Measurements from ENCODE around the gene WDR83. TPM values are rescaled to one million over a fixed set of nuclear protein-coding genes. Genes with fewer than 3 reads are reported as not detected.

The WDR83 gene
- total and polyA plus RNA-seq, 2 of the 8 experiments (the other 6 are each of a cell fraction or from before 2014, with no cell fraction given) = 12.6 to 15.3 TPM

DNA sequence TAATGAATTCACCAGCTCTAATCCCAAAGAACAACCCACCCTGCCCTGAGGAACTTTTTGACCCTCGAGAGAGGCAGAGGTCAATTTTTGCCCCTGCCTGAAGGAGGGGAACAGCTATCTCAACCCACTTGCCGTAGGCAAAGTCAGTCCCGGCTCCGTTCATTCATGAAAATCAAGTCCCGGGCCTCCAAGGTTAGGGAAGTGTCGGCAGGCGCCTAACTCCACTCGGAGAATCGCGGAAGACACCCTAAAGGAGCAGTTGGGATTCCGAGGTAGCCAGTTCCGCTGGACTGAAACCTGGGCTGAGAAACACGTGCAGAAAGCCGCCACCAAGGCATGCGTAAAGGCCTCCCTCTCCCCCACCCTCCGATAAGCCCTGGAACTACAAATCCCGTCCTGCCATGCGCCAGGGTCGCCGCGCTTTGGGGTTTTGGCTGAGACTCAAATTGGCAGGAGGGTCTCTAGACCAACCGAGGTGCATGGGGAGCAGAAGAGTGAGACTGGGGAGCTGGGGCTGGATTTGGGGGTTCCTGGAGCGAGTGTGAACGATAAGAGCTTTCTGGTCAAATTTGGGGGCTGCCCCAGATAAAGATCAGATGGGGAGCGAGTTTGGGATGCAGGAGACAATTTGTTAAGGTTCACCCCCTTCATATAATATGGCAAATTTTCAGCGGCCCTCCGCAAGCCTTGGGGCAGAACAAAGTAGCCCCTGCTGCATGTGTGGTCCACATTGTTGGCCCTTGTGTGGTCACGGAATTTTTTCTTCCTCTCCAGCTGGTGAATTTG lies 57.2 kb downstream of the WDR83 start, which contains the start of gene TNPO2 (continued):
- no peak for TF ChIP-seq GABPA (IDR thresholded peaks at IDR 0.05; ENCODE audit: borderline replicate concordance, insufficient read depth, low read length)
- TF ChIP-seq KDM4A (IDR thresholded peaks at IDR 0.05; ENCODE audit: low read depth, low read length, severe bottlenecking) = peak; percentile 24
- TF ChIP-seq RXRA (IDR thresholded peaks at IDR 0.05; ENCODE audit: insufficient read depth, low read depth, low read length) = no peak
- TF ChIP-seq, protein P1, sequence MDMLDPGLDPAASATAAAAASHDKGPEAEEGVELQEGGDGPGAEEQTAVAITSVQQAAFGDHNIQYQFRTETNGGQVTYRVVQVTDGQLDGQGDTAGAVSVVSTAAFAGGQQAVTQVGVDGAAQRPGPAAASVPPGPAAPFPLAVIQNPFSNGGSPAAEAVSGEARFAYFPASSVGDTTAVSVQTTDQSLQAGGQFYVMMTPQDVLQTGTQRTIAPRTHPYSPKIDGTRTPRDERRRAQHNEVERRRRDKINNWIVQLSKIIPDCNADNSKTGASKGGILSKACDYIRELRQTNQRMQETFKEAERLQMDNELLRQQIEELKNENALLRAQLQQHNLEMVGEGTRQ (IDR thresholded peaks at IDR 0.05; ENCODE audit: low read length) = peak; percentile 44; the same call in 1 of the 2 replicates
- TF ChIP-seq TAF7 (optimal IDR thresholded peaks at IDR 0.05; ENCODE audit: borderline replicate concordance, low read depth, low read length) = peak; percentile 61
- TF ChIP-seq, protein P2, sequence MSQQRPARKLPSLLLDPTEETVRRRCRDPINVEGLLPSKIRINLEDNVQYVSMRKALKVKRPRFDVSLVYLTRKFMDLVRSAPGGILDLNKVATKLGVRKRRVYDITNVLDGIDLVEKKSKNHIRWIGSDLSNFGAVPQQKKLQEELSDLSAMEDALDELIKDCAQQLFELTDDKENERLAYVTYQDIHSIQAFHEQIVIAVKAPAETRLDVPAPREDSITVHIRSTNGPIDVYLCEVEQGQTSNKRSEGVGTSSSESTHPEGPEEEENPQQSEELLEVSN (IDR thresholded peaks at IDR 0.05) = peak; percentile 51; the same call in 1 of the 2 replicates
- peak; percentile 76 for TF ChIP-seq TAF1 (IDR thresholded peaks at IDR 0.05; ENCODE audit: low read depth, low read length)
- TF ChIP-seq SP1 (IDR thresholded peaks at IDR 0.05; ENCODE audit: low read depth, low read length) = 0 out of 2 replicates have a peak, but pooled peaks have one; percentile 48
- TF ChIP-seq CREB1 (IDR thresholded peaks at IDR 0.05) = peak; percentile 55; the same call in 1 of the 2 replicates
- peak; percentile 63 for TF ChIP-seq TBP (IDR thresholded peaks at IDR 0.05; ENCODE audit: low read depth, low read length)
- peak in 1 of 2 experiments; percentile 96; a peak in 2 of 4 replicates for TF ChIP-seq SIN3A (conservative IDR thresholded peaks at IDR 0.05 in 1 of 2, IDR thresholded peaks at IDR 0.05 in 1 of 2; ENCODE audit: low read depth in 1 of 2, low read length in 2 of 2)
- TF ChIP-seq SAP30 (IDR thresholded peaks at IDR 0.05; ENCODE audit: insufficient read depth, insufficient replicate concordance, low read length) = peak; percentile 91
- TF ChIP-seq POLR2A (IDR thresholded peaks at IDR 0.05; ENCODE audit: control extremely low read depth in 1 of 2, low read depth in 2 of 2, low read length in 2 of 2) = peak in 1 of 2 experiments; percentile 73; a peak in 2 of 3 replicates
- no peak for TF ChIP-seq NANOG (IDR thresholded peaks at IDR 0.05; ENCODE audit: insufficient read depth, low read depth, low read length, poor library complexity, severe bottlenecking)

Data from H1 (cell line).